SU-DHL-6 (cell line): ENCODE measurements around the gene HOXB1.

ENCODE experiments used
- H2AFZ ChIP-seq: fragments of 200-600 bp; sonication (generic); 2 replicates; pipeline ENCODE4 v1.6.1; 2014; ENCODE audit warnings: low read depth, mild to moderate bottlenecking, moderate library complexity, mixed read lengths, antibody characterized with exemption, low read length; ENCODE audit not compliant: severe bottlenecking
- H3F3A ChIP-seq: fragments of 200-600 bp; shearing (Covaris generic); 2 replicates; pipeline ENCODE4 v1.6.0; 2016; ENCODE audit warnings: antibody characterized with exemption, mild to moderate bottlenecking; ENCODE audit not compliant: insufficient read depth
- H3K27ac ChIP-seq: fragments of 200-600 bp; sonication (generic); 2 replicates; pipeline ENCODE4 v1.5.1; 2016; ENCODE audit warnings: low read depth, mild to moderate bottlenecking, low read length, moderate library complexity, mixed read lengths
- H3K27me3 ChIP-seq: fragments of 200-600 bp; sonication (generic), shearing (Covaris generic); 2 replicates; pipeline ENCODE4 v1.6.0; 2014; ENCODE audit warnings: mild to moderate bottlenecking, low read length
- H3K36me3 ChIP-seq: fragments of 200-600 bp; sonication (generic); 2 replicates; pipeline ENCODE4 v1.6.1; 2014; ENCODE audit warnings: mild to moderate bottlenecking, low read length, mixed read lengths
- H3K4me2 ChIP-seq: fragments of 300-600, 200-600 bp; shearing (Covaris generic), sonication (generic); 2 replicates; pipeline ENCODE4 v1.6.0; 2014; ENCODE audit warnings: low read length, low read depth, mild to moderate bottlenecking; ENCODE audit not compliant: poor library complexity, severe bottlenecking
- H3K4me3 ChIP-seq: fragments of 200-600 bp; sonication (generic); 2 replicates; pipeline ENCODE4 v1.5.1; 2014; ENCODE audit warnings: antibody characterized with exemption, low read length, mild to moderate bottlenecking, mixed read lengths; ENCODE audit not compliant: insufficient read depth, poor library complexity, severe bottlenecking
- H3K79me2 ChIP-seq: fragments of 200-600 bp; sonication (generic); 2 replicates; pipeline ENCODE4 v1.6.1; 2014; ENCODE audit warnings: mild to moderate bottlenecking, low read length, moderate library complexity; ENCODE audit not compliant: insufficient read depth
- H3K9ac ChIP-seq: fragments of 200-600 bp; sonication (generic); 2 replicates; pipeline ENCODE4 v1.7.0; 2014; ENCODE audit warnings: mild to moderate bottlenecking, low read length
- H3K9me2 ChIP-seq: fragments of 200-600 bp; sonication (generic); replicated peaks from 2 replicates; pipeline ENCODE4 v1.6.1; 2014; ENCODE audit warnings: low read length; ENCODE audit not compliant: insufficient read depth
- H3K9me3 ChIP-seq: fragments of 200-600 bp; sonication (generic); 2 replicates; pipeline ENCODE4 v1.6.1; 2014; ENCODE audit warnings: low read length, mixed read lengths; ENCODE audit not compliant: insufficient read depth
- H4K20me1 ChIP-seq: fragments of 200-600 bp; sonication (generic); 2 replicates; pipeline ENCODE4 v1.6.1; 2014; ENCODE audit warnings: low read depth, mild to moderate bottlenecking, antibody characterized with exemption, low read length, moderate library complexity, mixed read lengths
- CTCF ChIP-seq: fragments of 200-600 bp; sonication (generic); IDR thresholded peaks from one replicate; pipeline ENCODE4 v1.5.1; 2017; ENCODE audit warnings: antibody characterized with exemption, mild to moderate bottlenecking, low read length, moderate library complexity; ENCODE audit not compliant: insufficient read depth, poor library complexity, severe bottlenecking
- EZH2phosphoT487 ChIP-seq: fragments of 200-600 bp; sonication (generic), shearing (Covaris generic); conservative IDR thresholded peaks from 2 replicates; pipeline ENCODE4 v1.6.1; 2018; ENCODE audit warnings: mild to moderate bottlenecking, antibody characterized with exemption, low read length, moderate library complexity, mixed read lengths

HOXB1 gene

GRCh38 chr17:48498164-48498850, 32.5 kb downstream of the HOXB1 start:
- H3K27me3 ChIP-seq = no peaks in the 10 kb centered on the region
- H4K20me1 ChIP-seq = no peaks in the 10 kb centered on the region
- no peak overlapping the region for H2AFZ ChIP-seq

GRCh38 chr17:48497103-48497502, 33.7 kb downstream of the HOXB1 start:
- Histone ChIP-seq H3K79me2 (no peaks in the 10 kb centered on the region), H3K27ac (no peak overlapping the region), H3K27me3 (no peaks in the 10 kb centered on the region), H3K4me3 (no peak overlapping the region), H3K9ac (no peak overlapping the region), H3F3A (no peaks in the 10 kb centered on the region), H3K36me3 (no peaks in the 10 kb centered on the region), H4K20me1 (no peaks in the 10 kb centered on the region), H3K9me2 (no peaks in the 10 kb centered on the region), H3K4me2 (no peak overlapping the region), H3K9me3 (no peaks in the 10 kb centered on the region), H2AFZ (no peak overlapping the region)
- no peak for TF ChIP-seq EZH2phosphoT487
- TF ChIP-seq CTCF = no peak

More at GRCh38 chr17:48498164-48498850, 32.5 kb downstream of the HOXB1 start:
- Histone ChIP-seq H3K9me3 (no peaks in the 10 kb centered on the region), H3K9ac (no peak overlapping the region), H3K4me3 (no peak overlapping the region), H3K36me3 (no peaks in the 10 kb centered on the region), H3K9me2 (no peaks in the 10 kb centered on the region), H3K79me2 (no peaks in the 10 kb centered on the region), H3K4me2 (no peak overlapping the region), H3K27ac (no peak overlapping the region), H3F3A (no peaks in the 10 kb centered on the region)
- no peak for TF ChIP-seq CTCF
- no peak for TF ChIP-seq EZH2phosphoT487

- Histone ChIP-seq H3F3A (no peaks in the 10 kb centered on the region), H3K27ac (no peak overlapping the region), H3K27me3 (no peaks in the 10 kb centered on the region)
Measured at GRCh38 chr17:48494335-48494734, 36.5 kb downstream of the HOXB1 start.

More at GRCh38 chr17:48494335-48494734, 36.5 kb downstream of the HOXB1 start:
- Histone ChIP-seq H3K9me3 (no peaks in the 10 kb centered on the region), H4K20me1 (no peaks in the 10 kb centered on the region), H3K36me3 (no peaks in the 10 kb centered on the region), H3K4me3 (no peak overlapping the region), H2AFZ (no peak overlapping the region), H3K4me2 (no peak overlapping the region), H3K79me2 (no peaks in the 10 kb centered on the region), H3K9me2 (no peaks in the 10 kb centered on the region), H3K9ac (no peak overlapping the region)
- no peak for TF ChIP-seq CTCF
- TF ChIP-seq EZH2phosphoT487 = no peak
